HG03571 (cell line): ENCODE measurements around the gene FHIP1A.
"Not testable (repeated sequence)": the region's sequence is repeated elsewhere in the genome, so short reads cannot be mapped to it uniquely, and the experiment has no call there.

Experiments used
- ATAC-seq: cut with Tn5 transposase; IDR thresholded peaks from one replicate; pipeline ENCODE4 v1.9.1; 2021; ENCODE audit not compliant: unreplicated experiment

The FHIP1A gene

DNA sequence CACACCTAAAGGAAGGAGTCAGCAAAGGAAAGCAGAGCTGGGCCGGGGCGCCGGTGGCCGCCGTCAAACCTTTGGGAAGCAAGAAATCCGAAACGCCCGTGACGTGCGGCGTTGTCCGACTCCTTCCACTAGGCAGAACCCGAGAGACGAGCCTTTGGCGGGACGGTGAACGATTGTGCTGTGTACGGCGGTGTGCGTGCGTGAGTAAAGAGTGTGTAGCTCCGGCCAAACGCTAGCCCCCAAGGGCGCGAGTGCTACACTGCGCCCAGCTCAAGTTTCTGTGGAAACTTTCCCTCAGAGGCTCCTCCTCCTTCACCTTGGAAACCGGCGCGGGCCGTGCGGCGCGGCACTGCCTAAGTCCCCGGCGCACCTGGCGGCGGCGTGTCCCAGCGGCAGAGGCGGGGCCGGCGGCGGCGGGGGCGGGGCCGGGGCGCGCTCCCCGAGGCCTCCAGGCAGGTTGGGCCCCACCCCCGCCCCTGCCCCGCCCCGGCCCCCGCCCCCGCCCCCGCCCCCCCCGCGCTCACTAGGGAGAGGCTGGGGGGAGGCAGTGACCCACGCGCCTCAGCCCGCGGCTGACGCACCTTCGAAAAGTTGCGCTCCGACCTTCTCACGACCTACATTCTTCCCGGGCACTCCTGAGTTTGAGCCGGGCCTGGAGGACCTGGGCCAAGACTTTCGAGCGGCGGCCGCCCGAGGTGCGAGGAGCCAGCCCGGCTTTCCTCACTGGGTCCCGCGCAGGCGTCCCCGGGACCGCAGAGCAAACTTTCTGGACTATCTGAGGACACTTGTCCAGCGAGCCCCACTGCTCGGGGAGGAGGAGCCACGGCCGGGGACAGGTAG is at the start of gene FHIP1A:
FHIP1A (plus strand) TSS at position 547 of the 840 bp plus-strand sequence. CDS start 157,084 bp downstream, outside the sequence.
- peak; percentile 74 for ATAC-seq

GRCh38 chr4:151359576-151359975 is 49.4 kb upstream of the FHIP1A start:
- ATAC-seq, result no peak

DNA sequence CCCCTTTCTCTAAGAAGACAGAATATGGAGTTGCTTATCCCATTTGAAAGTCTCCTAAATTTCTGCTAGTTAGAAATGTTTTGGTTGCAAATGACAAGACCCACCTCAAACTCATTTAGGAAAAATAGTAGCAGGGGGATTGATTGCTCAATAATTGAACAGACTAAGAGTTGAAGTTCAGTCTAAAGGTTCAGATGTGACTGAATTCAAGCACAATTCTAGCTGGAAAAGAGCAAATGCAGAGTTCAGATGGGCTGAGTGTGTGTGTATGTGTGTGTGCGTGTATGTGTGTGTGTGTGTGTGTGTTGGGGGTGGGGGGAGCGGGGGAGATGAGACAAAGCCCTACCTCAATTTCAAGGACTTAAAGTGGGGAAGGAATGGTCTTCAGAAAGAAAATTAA is 47.9 kb upstream of the FHIP1A start:
- no peak for ATAC-seq

DNA sequence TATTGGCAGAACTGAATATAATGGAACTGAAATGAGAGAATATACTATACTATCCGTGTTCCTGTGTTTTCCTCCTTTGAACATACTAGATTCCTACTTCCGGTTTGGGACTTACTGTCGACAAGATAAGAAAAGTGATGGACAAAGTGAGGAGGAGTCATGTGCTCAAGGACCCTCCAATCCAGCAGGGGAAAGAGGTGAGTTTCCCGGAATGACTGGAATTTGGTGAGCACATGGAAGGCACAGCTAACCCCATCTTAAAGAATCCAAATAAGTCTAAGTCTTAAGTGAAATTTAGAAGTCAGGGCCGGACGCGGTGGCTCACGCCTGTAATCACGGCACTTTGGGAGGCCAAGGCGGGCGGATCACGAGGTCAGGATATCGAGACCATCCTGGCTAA is 47.0 kb upstream of the FHIP1A start:
- no peak for ATAC-seq

DNA sequence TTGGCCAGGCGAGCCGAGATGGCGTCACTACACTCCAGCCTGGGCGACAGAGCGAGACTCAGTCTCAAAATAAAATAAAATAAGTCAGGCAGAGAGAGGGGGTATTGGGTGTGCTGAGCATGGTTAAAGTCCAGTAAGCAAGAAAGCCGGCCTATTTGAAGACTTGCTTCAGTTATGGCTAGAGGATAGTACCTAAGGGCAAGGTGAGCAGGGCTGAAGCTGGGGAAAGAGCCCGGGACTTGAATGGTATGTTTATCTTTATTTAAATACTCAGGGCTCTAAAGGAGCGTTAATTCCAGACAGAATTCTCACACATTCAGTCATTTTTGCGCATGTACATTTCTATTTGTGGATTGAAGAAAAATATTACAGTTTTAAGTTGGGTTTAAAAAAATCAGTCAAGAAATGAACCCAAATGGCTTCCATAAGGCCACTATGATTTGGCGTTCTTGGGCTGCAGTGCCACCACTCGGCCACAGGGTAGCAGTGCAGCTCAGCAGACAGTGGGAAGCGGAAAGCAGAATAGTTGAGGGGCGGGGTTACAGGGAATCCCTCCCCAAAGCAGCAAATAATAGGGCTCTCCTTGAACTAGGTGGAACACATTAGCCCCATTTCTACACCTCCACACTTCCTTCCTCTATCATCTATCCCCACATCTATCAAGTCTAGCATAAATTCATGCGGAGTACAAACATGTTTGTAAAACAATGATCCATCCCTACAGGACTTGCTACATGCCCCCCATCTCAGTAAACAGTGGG is 46.4 kb upstream of the FHIP1A start:
- peak; percentile 89 for ATAC-seq

- no peak for ATAC-seq
Measured at GRCh38 chr4:151376540-151376939, 32.4 kb upstream of the FHIP1A start.

GRCh38 chr4:151389311-151389710 is 19.7 kb upstream of the FHIP1A start:
- no peak for ATAC-seq

- not testable (repeated sequence) for ATAC-seq
Measured at GRCh38 chr4:151389799-151390198, 19.2 kb upstream of the FHIP1A start.

GRCh38 chr4:151395873-151396272 is 13.1 kb upstream of the FHIP1A start:
- no peak for ATAC-seq

GRCh38 chr4:151400343-151400742 is 8.6 kb upstream of the FHIP1A start:
- ATAC-seq, result no peak

GRCh38 chr4:151401739-151402138 is 7.2 kb upstream of the FHIP1A start:
- ATAC-seq, result no peak

DNA sequence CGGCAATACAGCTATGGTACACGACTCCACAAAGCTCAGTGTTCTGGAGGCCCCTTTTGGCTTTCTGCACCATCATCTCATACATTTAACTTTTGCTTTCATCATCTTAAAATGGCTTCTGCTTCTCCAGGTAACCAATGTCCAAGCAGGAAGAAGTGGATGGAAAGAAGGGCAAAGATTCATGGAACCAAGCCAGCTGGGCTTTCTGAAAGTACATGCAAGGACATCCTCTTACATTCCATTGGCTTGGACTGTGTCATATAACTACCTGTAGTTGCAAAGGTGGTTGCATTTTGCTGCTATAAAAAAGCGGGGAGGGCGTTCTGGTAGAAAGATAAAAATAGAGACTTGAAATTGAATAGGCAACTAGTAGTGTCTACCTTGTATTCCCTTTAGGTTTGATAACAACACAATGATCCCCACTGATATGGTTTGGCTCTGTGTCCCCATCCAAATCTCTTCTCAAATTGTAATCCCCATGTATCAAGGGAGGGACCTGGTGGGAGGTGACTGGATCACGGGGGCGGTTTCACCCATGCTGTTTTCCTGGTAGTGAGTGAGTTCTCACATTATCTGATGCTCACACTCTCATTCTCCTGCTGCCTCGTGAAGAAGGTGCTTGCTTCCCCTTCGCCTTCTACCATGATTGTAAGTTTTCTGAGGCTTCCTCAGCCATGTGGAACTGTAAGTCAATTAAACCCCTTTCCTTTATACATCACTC is 6.7 kb upstream of the FHIP1A start:
- no peak for ATAC-seq

GRCh38 chr4:151403656-151404055 is 5.3 kb upstream of the FHIP1A start:
- no peak for ATAC-seq

GRCh38 chr4:151404802-151405201 is 4.2 kb upstream of the FHIP1A start:
- ATAC-seq, result not testable (repeated sequence)

DNA sequence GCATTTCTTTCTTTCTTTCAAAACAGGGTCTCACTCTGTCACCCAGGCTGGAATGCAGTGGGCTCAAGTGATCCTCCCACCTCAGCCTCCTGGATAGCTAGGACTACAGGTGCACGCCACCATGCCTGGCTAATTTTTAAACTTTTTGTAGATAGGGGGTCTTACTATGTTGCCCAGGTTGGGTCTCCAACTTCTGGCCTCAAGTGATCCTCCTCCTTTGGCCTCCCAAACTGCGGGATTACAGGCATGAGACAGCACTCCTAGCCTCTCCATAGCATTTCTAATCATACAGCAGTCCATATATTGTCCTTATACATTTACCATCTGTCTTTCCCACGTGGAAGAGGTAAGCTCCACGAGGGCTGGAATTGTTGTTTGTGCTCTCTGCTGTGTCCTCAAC is 2.0 kb upstream of the FHIP1A start:
- ATAC-seq, result no peak

GRCh38 chr4:151407466-151408379 is 1.3 kb upstream of the FHIP1A start:
- peak; percentile 84 for ATAC-seq

DNA sequence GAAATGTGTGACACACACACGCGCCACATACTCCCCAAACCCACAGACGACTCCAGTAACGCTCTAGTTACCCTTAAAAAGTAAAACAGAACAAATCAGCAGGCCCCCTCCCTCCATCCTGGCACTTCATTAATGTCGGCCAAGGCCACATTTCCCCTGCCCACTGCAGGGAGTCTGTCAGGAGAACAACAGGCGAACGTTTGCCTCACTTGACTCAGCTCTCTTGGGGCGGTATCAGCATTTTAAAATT is 671 bp upstream of the FHIP1A start:
- no peak for ATAC-seq

GRCh38 chr4:151409470-151410313 is 716 bp downstream of the FHIP1A start:
- no peak for ATAC-seq

- no peak for ATAC-seq
Measured at GRCh38 chr4:151415978-151416377, 7.0 kb downstream of the FHIP1A start.

- ATAC-seq, result no peak
Measured at GRCh38 chr4:151417164-151417571, 8.2 kb downstream of the FHIP1A start.
